Bronchial epithelial cell (primary cell): Measurements from ENCODE around the gene RLN2. TPM values are rescaled to one million over a fixed set of nuclear protein-coding genes. Genes with fewer than 3 reads are reported as not detected.

Experiments
- DNase-seq: peaks from one replicate; pipeline ENCODE4 v3.0.0-alpha.2; 2010; ENCODE audit warnings: low read depth
- FAIRE-seq: peaks from 2 replicates; lab custom pipeline; 2011; peaks lifted over from hg19 to GRCh38; lab: Jason Lieb, UNC
- H3K27me3 ChIP-seq: 2 replicates; pipeline ENCODE4 v1.5.1; 2011; ENCODE audit warnings: low read length; ENCODE audit not compliant: control insufficient read depth, insufficient read depth
- H3K36me3 ChIP-seq: 2 replicates; pipeline ENCODE4 v1.5.1; 2011; ENCODE audit warnings: low read length; ENCODE audit not compliant: control insufficient read depth, insufficient read depth
- H3K4me3 ChIP-seq: 2 replicates; pipeline ENCODE4 v1.5.1; 2011; ENCODE audit warnings: mild to moderate bottlenecking, low read depth, low read length, control low read depth
- total RNA-seq: library from RNA; depleted of rRNA; stranded (reverse); fragments of >200 nt; gene quantifications from 2 replicates; pipeline ENCODE4 v1.2.1, GENCODE V29; 2014
- TF ChIP-seq, protein P1 (sequence below): IDR thresholded peaks from 2 replicates; pipeline ENCODE4 v1.5.1; 2011; ENCODE audit warnings: mild to moderate bottlenecking, moderate library complexity, low read length, control low read depth, inconsistent platforms; ENCODE audit not compliant: insufficient read depth, severe bottlenecking

Gene RLN2
- total RNA-seq, 1 donor from 2014 or later, result 0.26 TPM

DNA sequence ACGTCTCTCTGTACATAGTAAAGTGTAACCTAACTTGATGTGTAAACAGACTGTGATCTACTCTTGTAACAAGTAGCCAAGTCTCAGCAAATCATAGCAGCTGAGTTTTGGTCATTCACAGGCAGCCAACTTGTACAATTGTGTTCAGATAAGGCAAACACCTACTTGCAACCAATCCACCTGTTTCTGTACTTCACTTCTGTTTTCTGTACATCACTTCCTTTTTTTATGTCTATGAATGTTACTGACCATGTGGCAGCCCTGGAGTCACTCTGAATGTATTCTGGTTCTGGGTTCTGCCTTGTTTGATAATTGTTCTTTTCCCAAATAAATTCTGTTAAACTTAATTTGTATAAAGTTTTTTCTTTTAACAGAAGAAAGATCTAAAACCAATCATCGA lies 26.0 kb downstream of the RLN2 start:
- no peak overlapping the region for H3K4me3 ChIP-seq
- H3K36me3 ChIP-seq, result no peaks in the 10 kb centered on the region
- TF ChIP-seq, protein P1, sequence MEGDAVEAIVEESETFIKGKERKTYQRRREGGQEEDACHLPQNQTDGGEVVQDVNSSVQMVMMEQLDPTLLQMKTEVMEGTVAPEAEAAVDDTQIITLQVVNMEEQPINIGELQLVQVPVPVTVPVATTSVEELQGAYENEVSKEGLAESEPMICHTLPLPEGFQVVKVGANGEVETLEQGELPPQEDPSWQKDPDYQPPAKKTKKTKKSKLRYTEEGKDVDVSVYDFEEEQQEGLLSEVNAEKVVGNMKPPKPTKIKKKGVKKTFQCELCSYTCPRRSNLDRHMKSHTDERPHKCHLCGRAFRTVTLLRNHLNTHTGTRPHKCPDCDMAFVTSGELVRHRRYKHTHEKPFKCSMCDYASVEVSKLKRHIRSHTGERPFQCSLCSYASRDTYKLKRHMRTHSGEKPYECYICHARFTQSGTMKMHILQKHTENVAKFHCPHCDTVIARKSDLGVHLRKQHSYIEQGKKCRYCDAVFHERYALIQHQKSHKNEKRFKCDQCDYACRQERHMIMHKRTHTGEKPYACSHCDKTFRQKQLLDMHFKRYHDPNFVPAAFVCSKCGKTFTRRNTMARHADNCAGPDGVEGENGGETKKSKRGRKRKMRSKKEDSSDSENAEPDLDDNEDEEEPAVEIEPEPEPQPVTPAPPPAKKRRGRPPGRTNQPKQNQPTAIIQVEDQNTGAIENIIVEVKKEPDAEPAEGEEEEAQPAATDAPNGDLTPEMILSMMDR, result no peak
- no peaks in the 10 kb centered on the region for H3K27me3 ChIP-seq
- DNase-seq, result no peak
- FAIRE-seq, result no peak

DNA sequence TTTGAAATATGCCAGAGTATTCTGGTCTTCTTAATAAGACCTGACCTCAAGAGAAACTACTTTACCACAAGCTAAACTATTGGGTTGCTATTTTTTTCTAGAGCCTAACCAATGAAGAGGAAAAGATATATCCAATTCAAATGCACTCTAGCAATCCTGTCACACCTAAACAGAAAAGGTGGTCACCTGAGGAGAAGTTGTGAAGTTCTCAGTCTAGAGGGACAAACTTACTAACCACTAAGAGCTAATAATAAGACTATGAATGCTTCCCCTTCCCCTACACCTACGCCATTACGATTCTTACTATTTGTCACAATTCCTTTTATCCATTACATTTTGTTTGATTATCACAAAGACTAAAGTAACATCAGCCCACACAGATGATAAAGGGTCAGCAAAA lies 29.7 kb downstream of the RLN2 start:
- TF ChIP-seq, protein P1, result no peak
- no peak for DNase-seq
- no peak for FAIRE-seq
- Histone ChIP-seq H3K4me3 (no peak overlapping the region), H3K27me3 (no peaks in the 10 kb centered on the region), H3K36me3 (no peaks in the 10 kb centered on the region)

DNA sequence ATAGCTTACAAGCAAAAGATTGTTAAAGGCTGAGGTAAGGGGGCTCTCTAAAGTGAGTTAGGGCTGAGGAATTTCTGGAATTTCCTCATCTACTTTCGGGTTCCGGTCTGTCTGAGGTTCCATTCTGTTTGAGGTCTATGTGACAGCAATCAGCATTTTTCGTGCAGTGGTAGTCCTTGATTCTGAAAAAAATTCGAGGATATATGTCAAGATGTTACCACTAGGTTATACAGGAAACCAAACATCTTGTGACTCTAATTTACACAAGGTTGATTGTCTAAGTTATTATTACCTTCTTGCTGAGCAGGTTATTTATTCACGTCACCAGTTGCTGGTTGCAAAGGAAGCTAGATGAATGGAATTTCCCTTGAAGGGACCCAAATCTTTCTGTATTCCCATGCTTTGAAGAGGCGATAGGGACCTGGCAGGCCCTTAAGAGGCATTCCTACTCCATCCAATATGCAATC lies 35.2 kb downstream of the RLN2 start:
- Histone ChIP-seq H3K4me3 (no peak overlapping the region), H3K27me3 (no peaks in the 10 kb centered on the region), H3K36me3 (no peaks in the 10 kb centered on the region)
- FAIRE-seq (no peak), DNase-seq (peak; percentile 76)
- TF ChIP-seq, protein P1, result no peak

DNA sequence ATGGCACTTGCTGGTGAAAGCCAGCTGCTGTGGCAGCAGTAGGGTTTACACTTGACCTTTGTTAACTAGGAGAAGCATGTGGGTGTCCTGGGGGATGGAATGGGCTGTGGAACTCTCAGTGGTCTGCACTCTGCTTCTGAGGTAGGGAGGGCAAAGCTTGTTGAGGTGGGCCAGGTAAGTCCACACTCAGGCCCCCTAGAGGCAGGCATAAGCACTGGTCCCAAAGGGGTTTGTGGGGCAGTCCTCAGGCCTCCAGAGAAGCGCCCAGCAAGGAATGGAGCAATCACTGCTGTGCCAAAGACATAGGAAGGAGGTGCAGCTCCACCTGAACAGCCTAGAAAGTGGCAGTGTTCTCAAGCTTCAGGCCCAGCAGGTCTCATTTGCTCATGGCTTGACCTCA lies 38.6 kb downstream of the RLN2 start:
- no peak overlapping the region for H3K4me3 ChIP-seq
- DNase-seq (no peak), FAIRE-seq (no peak)
- no peaks in the 10 kb centered on the region for H3K27me3 ChIP-seq
- no peaks in the 10 kb centered on the region for H3K36me3 ChIP-seq
- TF ChIP-seq, protein P1, result peak; percentile 5

DNA sequence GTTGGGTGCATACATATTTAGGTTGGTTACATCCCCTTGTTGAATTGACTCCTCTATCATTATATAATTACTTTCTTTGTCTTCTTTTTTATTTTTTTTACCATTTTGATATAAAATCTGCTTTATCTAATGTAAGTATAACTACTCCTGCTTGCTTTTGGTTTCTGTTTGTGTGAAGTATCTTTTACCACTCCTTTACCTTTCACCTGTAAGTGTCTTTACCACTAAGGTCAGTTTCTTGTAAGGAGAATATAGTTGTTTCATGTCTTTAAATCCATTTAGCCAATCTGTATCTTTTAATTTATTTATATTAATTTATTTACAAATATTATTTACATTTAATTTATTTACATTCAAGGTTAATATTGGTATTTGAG lies 40.3 kb downstream of the RLN2 start:
- DNase-seq (no peak), FAIRE-seq (no peak)
- no peaks in the 10 kb centered on the region for H3K36me3 ChIP-seq
- no peaks in the 10 kb centered on the region for H3K27me3 ChIP-seq
- TF ChIP-seq, protein P1, result no peak
- H3K4me3 ChIP-seq, result no peak overlapping the region
